ENCODE measurements around the gene PLEKHA5. TPM values are rescaled to one million over a fixed set of nuclear protein-coding genes. Genes with fewer than 3 reads are reported as not detected.

PLEKHA5 gene
- total and polyA plus RNA-seq, 2 experiments from 2014 or later = 82.8 to 112 TPM

DNA sequence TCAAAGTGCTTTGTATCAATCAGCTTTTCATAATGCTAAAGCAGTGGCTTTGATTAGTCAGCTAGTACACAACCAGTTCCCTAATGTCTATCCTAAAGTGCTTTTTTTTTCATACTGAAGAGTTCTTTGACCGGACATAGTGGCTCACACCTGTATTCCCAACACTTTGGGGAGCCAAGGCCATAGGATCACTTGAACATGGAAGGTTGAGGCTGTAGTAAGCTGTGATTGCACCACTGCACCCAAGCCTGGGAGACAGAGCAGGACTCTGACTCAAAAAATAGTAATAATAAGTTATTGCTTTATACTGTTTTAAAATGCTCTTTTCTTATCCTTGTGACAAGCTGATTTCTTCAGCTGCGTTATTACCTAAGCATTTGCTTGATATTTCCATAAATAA lies 155.1 kb downstream of the PLEKHA5 start:
- peaks cover 7% of the 10 kb centered on the region for H3F3A ChIP-seq (replicated peaks; ENCODE audit: low read depth)
- peaks cover 10% of the 10 kb centered on the region for H3K79me2 ChIP-seq (replicated peaks; ENCODE audit: insufficient read depth)
- H3K27me3 Mint-ChIP-seq (ENCODE audit: insufficient read depth, low read depth, poor library complexity) = peaks cover 5% of the 10 kb centered on the region
- H3K4me2 ChIP-seq = no peak overlapping the region
- H3K4me1 ChIP-seq (ENCODE audit: insufficient read depth) = peaks cover 3% of the 10 kb centered on the region; the same call in 1 of the 2 replicates
- no peaks in the 10 kb centered on the region for H3K9me2 ChIP-seq (ENCODE audit: insufficient read depth)
- no peak overlapping the region for H3K27ac Mint-ChIP-seq
- no peaks in the 10 kb centered on the region for H3K27me3 ChIP-seq (ENCODE audit: insufficient read depth)
- no peaks in the 10 kb centered on the region for H3K9me3 Mint-ChIP-seq
- H3K4me3 Mint-ChIP-seq = no peak overlapping the region
- H3K36me3 ChIP-seq (ENCODE audit: insufficient read depth) = peaks cover 10% of the 10 kb centered on the region; the same call in 1 of the 2 replicates
- H4K20me1 ChIP-seq (replicated peaks; ENCODE audit: insufficient read depth) = no peaks in the 10 kb centered on the region
- peaks cover 53% of the 10 kb centered on the region for H3K36me3 Mint-ChIP-seq (ENCODE audit: low read depth)
- no peak for DNase-seq (ENCODE audit: low spot score)
- H3K27ac ChIP-seq (ENCODE audit: low read depth) = peak overlapping the region; percentile 11; the same call in 1 of the 2 replicates
- ATAC-seq = no peak
- H2AFZ ChIP-seq = no peak overlapping the region
- TF ChIP-seq, protein P1, sequence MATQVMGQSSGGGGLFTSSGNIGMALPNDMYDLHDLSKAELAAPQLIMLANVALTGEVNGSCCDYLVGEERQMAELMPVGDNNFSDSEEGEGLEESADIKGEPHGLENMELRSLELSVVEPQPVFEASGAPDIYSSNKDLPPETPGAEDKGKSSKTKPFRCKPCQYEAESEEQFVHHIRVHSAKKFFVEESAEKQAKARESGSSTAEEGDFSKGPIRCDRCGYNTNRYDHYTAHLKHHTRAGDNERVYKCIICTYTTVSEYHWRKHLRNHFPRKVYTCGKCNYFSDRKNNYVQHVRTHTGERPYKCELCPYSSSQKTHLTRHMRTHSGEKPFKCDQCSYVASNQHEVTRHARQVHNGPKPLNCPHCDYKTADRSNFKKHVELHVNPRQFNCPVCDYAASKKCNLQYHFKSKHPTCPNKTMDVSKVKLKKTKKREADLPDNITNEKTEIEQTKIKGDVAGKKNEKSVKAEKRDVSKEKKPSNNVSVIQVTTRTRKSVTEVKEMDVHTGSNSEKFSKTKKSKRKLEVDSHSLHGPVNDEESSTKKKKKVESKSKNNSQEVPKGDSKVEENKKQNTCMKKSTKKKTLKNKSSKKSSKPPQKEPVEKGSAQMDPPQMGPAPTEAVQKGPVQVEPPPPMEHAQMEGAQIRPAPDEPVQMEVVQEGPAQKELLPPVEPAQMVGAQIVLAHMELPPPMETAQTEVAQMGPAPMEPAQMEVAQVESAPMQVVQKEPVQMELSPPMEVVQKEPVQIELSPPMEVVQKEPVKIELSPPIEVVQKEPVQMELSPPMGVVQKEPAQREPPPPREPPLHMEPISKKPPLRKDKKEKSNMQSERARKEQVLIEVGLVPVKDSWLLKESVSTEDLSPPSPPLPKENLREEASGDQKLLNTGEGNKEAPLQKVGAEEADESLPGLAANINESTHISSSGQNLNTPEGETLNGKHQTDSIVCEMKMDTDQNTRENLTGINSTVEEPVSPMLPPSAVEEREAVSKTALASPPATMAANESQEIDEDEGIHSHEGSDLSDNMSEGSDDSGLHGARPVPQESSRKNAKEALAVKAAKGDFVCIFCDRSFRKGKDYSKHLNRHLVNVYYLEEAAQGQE (IDR thresholded peaks at IDR 0.05; ENCODE audit: unreplicated experiment) = no peak
- TF ChIP-seq, protein P2, sequence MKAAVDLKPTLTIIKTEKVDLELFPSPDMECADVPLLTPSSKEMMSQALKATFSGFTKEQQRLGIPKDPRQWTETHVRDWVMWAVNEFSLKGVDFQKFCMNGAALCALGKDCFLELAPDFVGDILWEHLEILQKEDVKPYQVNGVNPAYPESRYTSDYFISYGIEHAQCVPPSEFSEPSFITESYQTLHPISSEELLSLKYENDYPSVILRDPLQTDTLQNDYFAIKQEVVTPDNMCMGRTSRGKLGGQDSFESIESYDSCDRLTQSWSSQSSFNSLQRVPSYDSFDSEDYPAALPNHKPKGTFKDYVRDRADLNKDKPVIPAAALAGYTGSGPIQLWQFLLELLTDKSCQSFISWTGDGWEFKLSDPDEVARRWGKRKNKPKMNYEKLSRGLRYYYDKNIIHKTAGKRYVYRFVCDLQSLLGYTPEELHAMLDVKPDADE (IDR thresholded peaks at IDR 0.05) = no peak
- TF ChIP-seq JUNB (IDR thresholded peaks at IDR 0.05; ENCODE audit: unreplicated experiment) (no peak), CREB1 (CRISPR knock-in tag; IDR thresholded peaks at IDR 0.05; ENCODE audit: low read depth) (no peak), STAT1 (IDR thresholded peaks at IDR 0.05; ENCODE audit: unreplicated experiment) (no peak), POLR2AphosphoS5 (IDR thresholded peaks at IDR 0.05; ENCODE audit: low read depth) (no peak), ZNF331 (CRISPR knock-in tag; IDR thresholded peaks at IDR 0.05; ENCODE audit: low read depth) (no peak), NANOG (IDR thresholded peaks at IDR 0.05; ENCODE audit: borderline replicate concordance) (no peak), EZH2 (IDR thresholded peaks at IDR 0.05; ENCODE audit: low read depth, unreplicated experiment) (no peak), EZH2phosphoT487 (IDR thresholded peaks at IDR 0.05; ENCODE audit: unreplicated experiment) (no peak), ZNF114 (CRISPR knock-in tag; IDR thresholded peaks at IDR 0.05) (no peak)
- TF ChIP-seq, protein P3, sequence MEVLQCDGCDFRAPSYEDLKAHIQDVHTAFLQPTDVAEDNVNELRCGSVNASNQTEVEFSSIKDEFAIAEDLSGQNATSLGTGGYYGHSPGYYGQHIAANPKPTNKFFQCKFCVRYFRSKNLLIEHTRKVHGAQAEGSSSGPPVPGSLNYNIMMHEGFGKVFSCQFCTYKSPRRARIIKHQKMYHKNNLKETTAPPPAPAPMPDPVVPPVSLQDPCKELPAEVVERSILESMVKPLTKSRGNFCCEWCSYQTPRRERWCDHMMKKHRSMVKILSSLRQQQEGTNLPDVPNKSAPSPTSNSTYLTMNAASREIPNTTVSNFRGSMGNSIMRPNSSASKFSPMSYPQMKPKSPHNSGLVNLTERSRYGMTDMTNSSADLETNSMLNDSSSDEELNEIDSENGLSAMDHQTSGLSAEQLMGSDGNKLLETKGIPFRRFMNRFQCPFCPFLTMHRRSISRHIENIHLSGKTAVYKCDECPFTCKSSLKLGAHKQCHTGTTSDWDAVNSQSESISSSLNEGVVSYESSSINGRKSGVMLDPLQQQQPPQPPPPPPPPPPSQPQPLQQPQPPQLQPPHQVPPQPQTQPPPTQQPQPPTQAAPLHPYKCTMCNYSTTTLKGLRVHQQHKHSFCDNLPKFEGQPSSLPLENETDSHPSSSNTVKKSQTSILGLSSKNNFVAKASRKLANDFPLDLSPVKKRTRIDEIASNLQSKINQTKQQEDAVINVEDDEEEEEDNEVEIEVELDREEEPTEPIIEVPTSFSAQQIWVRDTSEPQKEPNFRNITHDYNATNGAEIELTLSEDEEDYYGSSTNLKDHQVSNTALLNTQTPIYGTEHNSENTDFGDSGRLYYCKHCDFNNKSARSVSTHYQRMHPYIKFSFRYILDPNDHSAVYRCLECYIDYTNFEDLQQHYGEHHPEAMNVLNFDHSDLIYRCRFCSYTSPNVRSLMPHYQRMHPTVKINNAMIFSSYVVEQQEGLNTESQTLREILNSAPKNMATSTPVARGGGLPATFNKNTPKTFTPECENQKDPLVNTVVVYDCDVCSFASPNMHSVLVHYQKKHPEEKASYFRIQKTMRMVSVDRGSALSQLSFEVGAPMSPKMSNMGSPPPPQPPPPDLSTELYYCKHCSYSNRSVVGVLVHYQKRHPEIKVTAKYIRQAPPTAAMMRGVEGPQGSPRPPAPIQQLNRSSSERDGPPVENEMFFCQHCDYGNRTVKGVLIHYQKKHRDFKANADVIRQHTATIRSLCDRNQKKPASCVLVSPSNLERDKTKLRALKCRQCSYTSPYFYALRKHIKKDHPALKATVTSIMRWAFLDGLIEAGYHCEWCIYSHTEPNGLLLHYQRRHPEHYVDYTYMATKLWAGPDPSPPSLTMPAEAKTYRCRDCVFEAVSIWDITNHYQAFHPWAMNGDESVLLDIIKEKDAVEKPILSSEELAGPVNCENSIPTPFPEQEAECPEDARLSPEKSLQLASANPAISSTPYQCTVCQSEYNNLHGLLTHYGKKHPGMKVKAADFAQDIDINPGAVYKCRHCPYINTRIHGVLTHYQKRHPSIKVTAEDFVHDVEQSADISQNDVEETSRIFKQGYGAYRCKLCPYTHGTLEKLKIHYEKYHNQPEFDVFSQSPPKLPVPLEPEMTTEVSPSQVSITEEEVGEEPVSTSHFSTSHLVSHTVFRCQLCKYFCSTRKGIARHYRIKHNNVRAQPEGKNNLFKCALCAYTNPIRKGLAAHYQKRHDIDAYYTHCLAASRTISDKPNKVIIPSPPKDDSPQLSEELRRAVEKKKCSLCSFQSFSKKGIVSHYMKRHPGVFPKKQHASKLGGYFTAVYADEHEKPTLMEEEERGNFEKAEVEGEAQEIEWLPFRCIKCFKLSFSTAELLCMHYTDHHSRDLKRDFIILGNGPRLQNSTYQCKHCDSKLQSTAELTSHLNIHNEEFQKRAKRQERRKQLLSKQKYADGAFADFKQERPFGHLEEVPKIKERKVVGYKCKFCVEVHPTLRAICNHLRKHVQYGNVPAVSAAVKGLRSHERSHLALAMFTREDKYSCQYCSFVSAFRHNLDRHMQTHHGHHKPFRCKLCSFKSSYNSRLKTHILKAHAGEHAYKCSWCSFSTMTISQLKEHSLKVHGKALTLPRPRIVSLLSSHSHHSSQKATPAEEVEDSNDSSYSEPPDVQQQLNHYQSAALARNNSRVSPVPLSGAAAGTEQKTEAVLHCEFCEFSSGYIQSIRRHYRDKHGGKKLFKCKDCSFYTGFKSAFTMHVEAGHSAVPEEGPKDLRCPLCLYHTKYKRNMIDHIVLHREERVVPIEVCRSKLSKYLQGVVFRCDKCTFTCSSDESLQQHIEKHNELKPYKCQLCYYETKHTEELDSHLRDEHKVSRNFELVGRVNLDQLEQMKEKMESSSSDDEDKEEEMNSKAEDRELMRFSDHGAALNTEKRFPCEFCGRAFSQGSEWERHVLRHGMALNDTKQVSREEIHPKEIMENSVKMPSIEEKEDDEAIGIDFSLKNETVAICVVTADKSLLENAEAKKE (CRISPR knock-in tag; IDR thresholded peaks at IDR 0.05) = no peak
- TF ChIP-seq, protein P4, sequence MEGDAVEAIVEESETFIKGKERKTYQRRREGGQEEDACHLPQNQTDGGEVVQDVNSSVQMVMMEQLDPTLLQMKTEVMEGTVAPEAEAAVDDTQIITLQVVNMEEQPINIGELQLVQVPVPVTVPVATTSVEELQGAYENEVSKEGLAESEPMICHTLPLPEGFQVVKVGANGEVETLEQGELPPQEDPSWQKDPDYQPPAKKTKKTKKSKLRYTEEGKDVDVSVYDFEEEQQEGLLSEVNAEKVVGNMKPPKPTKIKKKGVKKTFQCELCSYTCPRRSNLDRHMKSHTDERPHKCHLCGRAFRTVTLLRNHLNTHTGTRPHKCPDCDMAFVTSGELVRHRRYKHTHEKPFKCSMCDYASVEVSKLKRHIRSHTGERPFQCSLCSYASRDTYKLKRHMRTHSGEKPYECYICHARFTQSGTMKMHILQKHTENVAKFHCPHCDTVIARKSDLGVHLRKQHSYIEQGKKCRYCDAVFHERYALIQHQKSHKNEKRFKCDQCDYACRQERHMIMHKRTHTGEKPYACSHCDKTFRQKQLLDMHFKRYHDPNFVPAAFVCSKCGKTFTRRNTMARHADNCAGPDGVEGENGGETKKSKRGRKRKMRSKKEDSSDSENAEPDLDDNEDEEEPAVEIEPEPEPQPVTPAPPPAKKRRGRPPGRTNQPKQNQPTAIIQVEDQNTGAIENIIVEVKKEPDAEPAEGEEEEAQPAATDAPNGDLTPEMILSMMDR (conservative IDR thresholded peaks at IDR 0.05; ENCODE audit: low read depth in 2 of 2) = no peak
- H3K4me3 ChIP-seq = no peak overlapping the region
- peaks cover 14% of the 10 kb centered on the region for H3K4me1 Mint-ChIP-seq

Measured in GM23338 (cell line).